Measurements from ENCODE around the gene DIS3L2.
"Not testable (repeated sequence)": the region's sequence is repeated elsewhere in the genome, so short reads cannot be mapped to it uniquely, and the experiment has no call there.

The DIS3L2 gene

GRCh38 chr2:232364806-232365594 is 403.5 kb downstream of the DIS3L2 start:
- DNase-seq (ENCODE audit: low read depth in 2 of 2, low spot score in 1 of 2) = not testable (repeated sequence)

GRCh38 chr2:232365621-232366321 is 404.3 kb downstream of the DIS3L2 start:
- no peak for DNase-seq (ENCODE audit: low read depth in 2 of 2, low spot score in 1 of 2)

- not testable (repeated sequence) for DNase-seq (ENCODE audit: low read depth in 2 of 2, low spot score in 1 of 2)
Observed at GRCh38 chr2:232366461-232366860, 404.9 kb downstream of the DIS3L2 start.

GRCh38 chr2:232367016-232367415 is 405.5 kb downstream of the DIS3L2 start:
- no peak for DNase-seq (ENCODE audit: low read depth in 2 of 2, low spot score in 1 of 2)

- DNase-seq (ENCODE audit: low read depth in 2 of 2, low spot score in 1 of 2) = no peak
Observed at GRCh38 chr2:232367591-232368233, 406.2 kb downstream of the DIS3L2 start.

- DNase-seq (ENCODE audit: low read depth in 2 of 2, low spot score in 1 of 2) = no peak
Observed at GRCh38 chr2:232368311-232368731, 406.8 kb downstream of the DIS3L2 start.

DNA sequence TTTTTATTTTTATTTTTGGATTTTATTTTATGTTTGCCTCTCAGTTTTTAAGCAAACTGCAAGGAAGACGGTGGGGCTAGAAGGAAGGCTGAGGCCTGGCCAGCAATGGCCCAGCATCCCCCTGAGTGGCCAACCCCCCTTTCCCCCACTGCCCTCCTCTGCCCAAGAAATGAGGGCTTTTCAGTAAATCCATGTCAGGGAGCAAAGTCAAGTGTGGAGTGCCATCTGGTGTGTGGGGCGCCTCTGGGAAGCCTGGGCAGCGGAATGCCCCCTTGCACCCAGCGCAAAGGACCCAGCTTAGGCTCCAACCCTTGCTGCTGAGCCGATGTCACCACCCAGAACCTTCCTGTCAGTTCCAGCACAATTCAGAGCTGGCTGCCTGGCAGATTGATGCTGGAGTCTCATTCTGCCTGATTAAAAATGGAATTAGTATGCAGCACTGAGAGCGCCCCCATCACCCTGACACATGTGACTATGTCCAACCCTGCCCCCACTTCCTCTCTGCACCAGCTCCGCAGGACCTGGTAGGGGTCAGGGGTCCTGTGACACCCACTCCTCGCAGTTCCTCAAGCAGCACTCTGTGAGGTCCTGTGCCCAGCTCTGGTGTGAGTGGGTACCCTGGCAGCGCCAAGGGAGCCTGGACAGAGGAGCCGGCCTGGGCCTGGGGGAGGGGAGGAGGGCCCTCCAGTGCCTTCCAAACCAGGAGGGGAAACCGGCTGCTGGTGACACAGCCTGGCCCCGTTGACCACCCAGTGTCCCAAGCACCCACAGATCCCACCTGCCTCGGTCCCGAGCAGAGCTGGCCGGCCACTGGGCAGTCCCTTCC is 407.8 kb downstream of the DIS3L2 start:
- DNase-seq (ENCODE audit: low read depth in 2 of 2, low spot score in 1 of 2) = no peak

DNA sequence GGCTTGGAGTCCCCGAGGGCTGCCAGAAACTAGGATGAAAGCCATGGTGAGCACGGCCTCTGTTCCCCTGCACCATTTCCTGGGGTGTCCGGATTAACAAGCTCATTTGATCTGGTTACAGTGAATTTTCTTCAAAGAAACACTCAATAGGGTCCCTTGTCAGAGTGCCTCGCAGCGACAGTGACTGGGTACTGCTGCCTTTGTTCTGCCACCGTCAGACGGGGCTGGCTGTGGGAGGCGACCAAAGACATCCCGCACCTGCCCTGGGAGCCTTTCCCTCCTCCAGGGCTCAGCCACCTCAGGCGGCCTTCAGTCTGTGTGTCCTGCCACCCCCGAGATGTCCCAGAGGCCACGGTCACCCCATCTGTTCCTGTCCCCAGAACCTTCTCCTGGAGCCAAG is 408.5 kb downstream of the DIS3L2 start:
- not testable (repeated sequence) for DNase-seq (ENCODE audit: low read depth in 2 of 2, low spot score in 1 of 2)

DNA sequence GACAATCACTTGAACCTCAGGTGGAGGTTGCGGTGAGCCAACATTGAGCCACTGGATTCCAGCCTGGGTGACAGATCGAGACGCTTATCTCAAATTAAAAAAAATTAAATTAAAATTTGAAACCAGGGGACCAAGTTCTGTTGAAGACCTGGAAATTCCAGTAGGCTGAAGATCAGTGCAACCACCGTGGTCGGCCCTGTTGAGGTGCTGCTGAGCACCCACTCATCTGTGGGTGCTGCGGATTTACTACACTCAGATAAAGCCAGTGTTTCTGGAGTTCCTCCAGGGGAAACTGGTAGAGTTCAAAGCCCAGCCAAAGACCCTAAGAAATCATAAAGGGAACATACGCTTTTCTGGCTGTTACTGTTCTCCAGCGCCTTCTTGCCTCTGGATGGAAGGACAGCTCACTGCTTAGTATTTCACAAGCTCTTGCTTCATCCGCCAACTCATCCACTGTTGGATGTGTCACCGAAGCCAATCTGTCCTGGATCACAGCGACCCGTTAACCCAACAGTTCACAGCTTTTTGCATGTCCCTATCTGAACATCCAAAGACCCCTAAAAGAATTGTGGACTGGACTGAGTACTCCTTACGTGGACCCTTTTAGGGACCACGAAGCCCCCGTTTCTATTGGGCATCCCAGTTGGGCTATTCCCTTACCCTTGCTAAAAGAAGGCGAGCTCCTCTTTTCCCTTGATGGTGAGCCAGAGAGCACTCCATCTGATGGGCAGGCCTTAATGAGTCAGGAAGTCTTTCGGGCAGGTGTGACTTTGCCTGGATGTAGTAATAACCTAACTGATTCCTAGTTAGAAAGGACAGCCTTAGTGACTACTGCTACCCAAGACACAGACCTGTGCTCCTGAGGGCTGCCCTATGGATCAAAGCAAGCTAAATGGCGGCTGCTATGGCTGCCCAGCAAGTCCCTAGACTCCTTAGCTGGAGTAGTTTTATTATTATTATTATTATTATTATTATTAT is 411.0 kb downstream of the DIS3L2 start:
- DNase-seq (ENCODE audit: low read depth in 2 of 2, low spot score in 1 of 2) = no peak

DNA sequence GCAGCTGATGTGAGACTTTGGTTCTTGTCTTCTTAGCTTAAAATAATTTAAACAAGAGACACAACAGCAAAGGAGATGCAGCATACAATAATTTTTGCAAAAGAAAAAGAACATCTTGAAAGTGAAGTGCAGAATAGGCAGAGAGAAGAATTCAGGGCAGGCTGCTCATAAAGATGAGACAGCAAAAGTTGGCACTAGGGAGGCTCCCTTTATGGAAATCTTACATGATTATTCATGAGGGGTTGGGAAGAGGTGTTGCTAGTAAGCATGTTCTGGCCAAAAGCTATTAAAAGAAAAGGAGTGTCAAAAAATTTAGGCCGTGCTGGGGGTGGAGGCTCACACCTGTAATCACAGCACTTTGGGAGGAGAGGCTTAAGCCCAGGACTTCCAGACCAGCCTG is 412.8 kb downstream of the DIS3L2 start:
- no peak for DNase-seq (ENCODE audit: low read depth in 2 of 2, low spot score in 1 of 2)

- no peak for DNase-seq (ENCODE audit: low read depth in 2 of 2, low spot score in 1 of 2)
Observed at GRCh38 chr2:232375164-232375563, 413.7 kb downstream of the DIS3L2 start.

- DNase-seq (ENCODE audit: low read depth in 2 of 2, low spot score in 1 of 2) = no peak
Observed at GRCh38 chr2:232376260-232376659, 414.7 kb downstream of the DIS3L2 start.

- DNase-seq (ENCODE audit: low read depth in 2 of 2, low spot score in 1 of 2) = no peak
Observed at GRCh38 chr2:232376713-232377112, 415.2 kb downstream of the DIS3L2 start.

- DNase-seq (ENCODE audit: low read depth in 2 of 2, low spot score in 1 of 2) = no peak
Observed at GRCh38 chr2:232377319-232377718, 415.8 kb downstream of the DIS3L2 start.

DNA sequence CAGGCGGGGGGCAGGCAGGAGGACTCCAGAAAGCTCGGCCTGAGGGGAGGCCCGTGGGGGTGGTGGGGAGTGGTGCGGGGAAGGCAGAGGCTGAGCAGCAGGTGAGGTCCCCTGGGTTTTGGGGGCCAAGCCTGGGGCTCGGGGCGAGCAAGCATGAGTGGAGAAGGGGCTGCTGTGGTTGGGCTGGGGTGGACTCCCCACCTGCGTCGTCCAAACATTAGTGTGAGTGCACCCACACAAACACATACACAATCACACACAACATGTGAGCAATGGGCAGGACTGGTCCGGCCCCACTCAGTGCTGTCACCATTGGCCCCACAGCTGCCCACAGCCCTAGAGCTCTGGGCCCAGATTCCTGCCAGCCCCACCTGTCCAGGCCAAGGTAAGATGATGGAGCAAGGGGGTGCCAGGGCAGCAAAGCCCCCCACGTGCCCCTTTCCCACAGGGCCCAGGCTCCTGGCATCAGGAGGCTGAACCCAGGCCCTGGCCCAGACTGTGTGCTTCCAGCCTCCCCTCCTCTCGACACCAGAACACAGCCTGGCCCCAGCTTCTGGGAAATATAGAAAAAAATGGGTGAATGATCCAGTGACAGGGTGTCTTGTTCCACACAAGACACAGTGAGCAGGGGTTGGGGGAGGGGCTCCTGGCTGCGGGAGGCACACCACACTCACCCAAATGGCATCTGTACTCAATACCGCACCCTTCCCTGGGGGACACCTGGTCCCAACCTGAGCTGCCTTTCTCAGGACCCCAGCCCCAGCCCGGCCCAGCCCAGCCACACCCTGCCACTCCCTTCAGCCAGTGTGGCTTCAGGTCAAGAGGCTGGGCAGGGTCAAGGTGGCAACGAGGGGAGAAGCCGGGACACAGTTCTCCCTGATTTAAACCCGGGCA is 416.6 kb downstream of the DIS3L2 start:
- DNase-seq (ENCODE audit: low read depth in 2 of 2, low spot score in 1 of 2) = no peak

- DNase-seq (ENCODE audit: low read depth in 2 of 2, low spot score in 1 of 2) = not testable (repeated sequence)
Observed at GRCh38 chr2:232378735-232379151, 417.2 kb downstream of the DIS3L2 start, which contains the start of gene ALPP. Gene ALPP, plus strand, starts transcription at chr2:232378751. Its CDS starts 52 bp downstream, at chr2:232378803.

DNA sequence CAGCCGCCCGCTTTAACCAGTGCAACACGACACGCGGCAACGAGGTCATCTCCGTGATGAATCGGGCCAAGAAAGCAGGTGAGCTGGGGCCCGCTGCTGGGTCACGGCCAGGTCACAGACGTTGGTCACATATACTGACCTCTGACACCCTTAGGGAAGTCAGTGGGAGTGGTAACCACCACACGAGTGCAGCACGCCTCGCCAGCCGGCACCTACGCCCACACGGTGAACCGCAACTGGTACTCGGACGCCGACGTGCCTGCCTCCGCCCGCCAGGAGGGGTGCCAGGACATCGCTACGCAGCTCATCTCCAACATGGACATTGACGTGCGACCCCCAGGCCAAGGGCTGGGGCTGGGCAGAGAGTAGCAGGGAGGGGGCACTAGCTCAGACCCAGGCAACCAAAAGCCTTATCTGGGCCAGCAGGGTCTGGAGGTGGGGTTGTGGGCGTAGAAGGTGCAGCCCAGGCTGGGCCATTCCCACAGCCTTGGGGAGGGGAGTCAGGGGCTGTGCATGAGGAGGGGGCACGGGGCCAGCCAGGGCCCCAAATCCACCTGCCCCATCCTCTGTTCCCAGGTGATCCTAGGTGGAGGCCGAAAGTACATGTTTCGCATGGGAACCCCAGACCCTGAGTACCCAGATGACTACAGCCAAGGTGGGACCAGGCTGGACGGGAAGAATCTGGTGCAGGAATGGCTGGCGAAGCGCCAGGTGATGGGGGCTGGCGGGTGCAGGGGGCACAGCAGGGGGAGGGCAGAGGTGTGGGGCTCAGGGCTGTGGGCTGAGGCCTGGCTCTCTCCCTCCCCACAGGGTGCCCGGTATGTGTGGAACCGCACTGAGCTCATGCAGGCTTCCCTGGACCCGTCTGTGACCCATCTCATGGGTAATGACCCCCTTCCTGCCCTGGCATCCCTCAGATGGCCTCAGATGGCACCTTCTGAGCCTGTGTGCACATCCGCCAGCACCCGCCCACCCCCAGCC is 418.4 kb downstream of the DIS3L2 start:
- DNase-seq (ENCODE audit: low read depth in 2 of 2, low spot score in 1 of 2) = not testable (repeated sequence)

Data from stimulated activated CD8-positive, alpha-beta memory T cell treated with anti-CD3 and anti-CD28 coated beads, Interleukin-4, amount 100 ng/mL, for 1 hour (primary cell).